GOT3 (cell line): ENCODE measurements around the gene METAP2.
"Not testable (repeated sequence)": the region's sequence is repeated elsewhere in the genome, so short reads cannot be mapped to it uniquely, and the experiment has no call there.

ENCODE experiments used
- DNase-seq: peaks from one replicate; lab custom pipeline; 2025; ENCODE audit warnings: mixed read lengths; lab: John Stamatoyannopoulos, UW

The METAP2 gene

GRCh38 chr12:95473884-95474659 is at the start of gene METAP2:
TSS of gene METAP2 (plus strand) at chr12:95474152. CDS start at chr12:95474180, 28 bp downstream.
- DNase-seq: peak; percentile 75

GRCh38 chr12:95424271-95424994 is 49.5 kb upstream of the METAP2 start:
- no peak for DNase-seq

GRCh38 chr12:95429172-95429510 is 44.8 kb upstream of the METAP2 start:
- no peak for DNase-seq

- no peak for DNase-seq
Observed at GRCh38 chr12:95431120-95431519, 42.8 kb upstream of the METAP2 start.

GRCh38 chr12:95435355-95435754 is 38.6 kb upstream of the METAP2 start:
- DNase-seq: no peak

- no peak for DNase-seq
Observed at GRCh38 chr12:95437565-95437964, 36.4 kb upstream of the METAP2 start.

- no peak for DNase-seq
Observed at GRCh38 chr12:95439461-95440230, 34.3 kb upstream of the METAP2 start.

- DNase-seq: no peak
Observed at GRCh38 chr12:95440401-95440800, 33.6 kb upstream of the METAP2 start.

- no peak for DNase-seq
Observed at GRCh38 chr12:95443459-95443858, 30.5 kb upstream of the METAP2 start.

GRCh38 chr12:95445099-95445498 is 28.9 kb upstream of the METAP2 start:
- DNase-seq: not testable (repeated sequence)

GRCh38 chr12:95445884-95446505 is 28.0 kb upstream of the METAP2 start:
- DNase-seq: no peak

- DNase-seq: no peak
Observed at GRCh38 chr12:95446506-95446900, 27.4 kb upstream of the METAP2 start.

GRCh38 chr12:95449656-95450055 is 24.3 kb upstream of the METAP2 start:
- DNase-seq: not testable (repeated sequence)

- DNase-seq: not testable (repeated sequence)
Observed at GRCh38 chr12:95452501-95452900, 21.5 kb upstream of the METAP2 start.

GRCh38 chr12:95453881-95454280 is 20.1 kb upstream of the METAP2 start:
- DNase-seq: not testable (repeated sequence)

- DNase-seq: not testable (repeated sequence)
Observed at GRCh38 chr12:95454780-95455215, 19.2 kb upstream of the METAP2 start.

- not testable (repeated sequence) for DNase-seq
Observed at GRCh38 chr12:95457605-95458004, 16.3 kb upstream of the METAP2 start.

- DNase-seq: no peak
Observed at GRCh38 chr12:95458761-95459160, 15.2 kb upstream of the METAP2 start.

- DNase-seq: no peak
Observed at GRCh38 chr12:95459310-95459709, 14.6 kb upstream of the METAP2 start.

GRCh38 chr12:95460105-95460504 is 13.8 kb upstream of the METAP2 start:
- DNase-seq: no peak

GRCh38 chr12:95460896-95461295 is 13.1 kb upstream of the METAP2 start:
- no peak for DNase-seq

- no peak for DNase-seq
Observed at GRCh38 chr12:95462081-95462480, 11.9 kb upstream of the METAP2 start.
